HCT116 (cell line): ENCODE measurements around the gene FAM72D. TPM values are rescaled to one million over a fixed set of nuclear protein-coding genes. Genes with fewer than 3 reads are reported as not detected.
A peak's percentile ranks its signal among the peaks of the same experiment; 100 is the strongest.
"Not testable (repeated sequence)": the region's sequence is repeated elsewhere in the genome, so short reads cannot be mapped to it uniquely, and the experiment has no call there.

Source experiments
- ATAC-seq: fragments of 200-7000 bp; cut with Tn5 transposase; 2 replicates; pipeline ENCODE4 v1.9.1; 2020; ENCODE audit warnings: mild to moderate bottlenecking, moderate library complexity
- BruUV-seq: library from RNA; stranded (reverse); fragments of 400-500 nt; replicated peaks from 2 replicates; lab custom pipeline; 2021; lab: Mats Ljungman, UMichigan
- CTCF ChIA-PET: fragments of 300-600 bp; sonication (Branson Sonifier 250); formaldehyde crosslinking; loops from one replicate; lab custom pipeline; 2021; ENCODE audit warnings: antibody characterized with exemption; lab: Charles Lee
- POLR2A ChIA-PET: fragments of 300-600, 350-600 bp; sonication (Branson Sonifier 250); formaldehyde crosslinking; loops from one replicate; lab custom pipeline; 2021; ENCODE audit warnings: antibody characterized with exemption; lab: Charles Lee
- RAD21 ChIA-PET, 2 experiments: fragments of 300-600 bp; sonication (Branson Sonifier 250); formaldehyde crosslinking; loops; one replicate each; lab custom pipeline; 2023; ENCODE audit warnings: low total read pairs in 2 of 2; ENCODE audit not compliant: uncharacterized antibody in 2 of 2, unreplicated experiment in 2 of 2, low non-redundant PET in 1 of 2; lab: Charles Lee
- DNase-seq: peaks from one replicate; pipeline ENCODE4 v3.0.0-alpha.2; 2010; ENCODE audit warnings: low read depth, low spot score
- H2AFZ ChIP-seq: fragments of 200-600 bp; shearing (Covaris generic), sonication (generic); 2 replicates; pipeline ENCODE4 v1.6.1; 2017; ENCODE audit warnings: low read depth, mixed run types, mixed read lengths, antibody characterized with exemption, low read length; ENCODE audit not compliant: poor library complexity, severe bottlenecking
- H3K27ac ChIP-seq: 2 replicates; pipeline ENCODE4 v1.5.1; 2012; ENCODE audit warnings: low read depth, low read length
- H3K27me3 ChIP-seq: fragments of 200-600 bp; sonication (generic); 2 replicates; pipeline ENCODE4 v1.6.1; 2016; ENCODE audit warnings: mixed run types, low read length, mixed read lengths; ENCODE audit not compliant: insufficient read depth
- H3K36me3 ChIP-seq, 2 experiments: fragments of 200-500 bp in 1 of 2; fragments of 200-600 bp in 1 of 2; sonication (Bioruptor generic) in 1 of 2; sonication (generic) in 1 of 2; 2 replicates each; pipeline versions ENCODE4 v1.5.1 to v1.6.1; 2014 to 2016; ENCODE audit warnings: low read length in 2 of 2, inconsistent platforms in 1 of 2, mixed read lengths in 1 of 2, mixed run types in 1 of 2; ENCODE audit not compliant: insufficient read depth in 2 of 2, control insufficient read depth in 1 of 2
- H3K4me1 ChIP-seq, 2 experiments: fragments of 200-600 bp in 1 of 2; sonication (generic) in 1 of 2; 2 replicates each; pipeline versions ENCODE4 v1.5.1 to v1.6.1; 2012 to 2017; ENCODE audit warnings: low read length in 2 of 2, inconsistent platforms in 1 of 2, mild to moderate bottlenecking in 1 of 2, mixed read lengths in 1 of 2, mixed run types in 1 of 2, moderate library complexity in 1 of 2; ENCODE audit not compliant: insufficient read depth in 2 of 2, control insufficient read depth in 1 of 2
- H3K4me2 ChIP-seq: fragments of 200-600 bp; sonication (generic); 2 replicates; pipeline ENCODE4 v1.6.1; 2017; ENCODE audit warnings: mixed run types, low read length, mixed read lengths
- H3K4me3 ChIP-seq, 2 experiments: fragments of 200-600 bp in 1 of 2; sonication (generic) in 1 of 2; replicated peaks in 1 of 2; 2 replicates each; pipeline ENCODE4 v1.5.1; 2011 to 2016; ENCODE audit warnings: low read length in 2 of 2, control low read depth in 1 of 2, low read depth in 1 of 2, mild to moderate bottlenecking in 1 of 2, mixed read lengths in 1 of 2, mixed run types in 1 of 2
- H3K79me2 ChIP-seq: fragments of 200-600 bp; sonication (generic); 2 replicates; pipeline ENCODE4 v1.6.1; 2017; ENCODE audit warnings: mild to moderate bottlenecking, mixed run types, low read length, moderate library complexity, mixed read lengths; ENCODE audit not compliant: insufficient read depth
- H3K9ac ChIP-seq: fragments of 200-600 bp; sonication (generic); 2 replicates; pipeline ENCODE4 v1.6.1; 2016; ENCODE audit warnings: low read length, mixed read lengths
- H3K9me2 ChIP-seq: fragments of 200-600 bp; sonication (generic), shearing (Covaris generic); 2 replicates; pipeline ENCODE4 v1.6.1; 2017; ENCODE audit warnings: mixed run types, mild to moderate bottlenecking, moderate library complexity; ENCODE audit not compliant: insufficient read depth
- H3K9me3 ChIP-seq, 2 experiments: fragments of 200-500 bp in 1 of 2; fragments of 200-600 bp in 1 of 2; sonication (Bioruptor generic) in 1 of 2; sonication (generic) in 1 of 2; 2 replicates each; pipeline ENCODE4 v1.6.1; 2014 to 2017; ENCODE audit warnings: low read length in 2 of 2, mixed read lengths in 2 of 2, inconsistent platforms in 1 of 2, low read depth in 1 of 2, mild to moderate bottlenecking in 1 of 2, mixed run types in 1 of 2, moderate library complexity in 1 of 2; ENCODE audit not compliant: control insufficient read depth in 1 of 2, insufficient read depth in 1 of 2
- H4K20me1 ChIP-seq: fragments of 200-600 bp; sonication (generic), shearing (Covaris generic); 2 replicates; pipeline ENCODE4 v1.6.1; 2017; ENCODE audit warnings: mixed run types, mild to moderate bottlenecking, moderate library complexity; ENCODE audit not compliant: insufficient read depth
- intact Hi-C: fragments of 100-400 bp; cut with micrococcal nuclease; formaldehyde crosslinking; loops from 2 replicates; pipeline ENCODE4 v1.10.0; 2022
- total RNA-seq: library from RNA; stranded (reverse); gene quantifications from one replicate; pipeline ENCODE4 v1.2.1, GENCODE V29; 2021; ENCODE audit not compliant: unreplicated experiment

The FAM72D gene
- total RNA-seq, 1 experiment from 2014 or later = 16.3 TPM

- DNase-seq, intact Hi-C loops, H3K79me2 ChIP-seq, H3K36me3 ChIP-seq, H3K4me2 ChIP-seq, H2AFZ ChIP-seq, H3K9ac ChIP-seq, CTCF ChIA-PET, H4K20me1 ChIP-seq, BruUV-seq, POLR2A ChIA-PET, RAD21 ChIA-PET, H3K4me3 ChIP-seq, H3K4me1 ChIP-seq, H3K27ac ChIP-seq, H3K27me3 ChIP-seq, H3K9me2 ChIP-seq, H3K9me3 ChIP-seq: not testable (repeated sequence)
- peak; percentile 76 for ATAC-seq
Measured at GRCh38 chr1:145144264-145144913, 48.6 kb downstream of the FAM72D start.

GRCh38 chr1:145146308-145146707 lies 50.5 kb downstream of the FAM72D start:
- H3K36me3 ChIP-seq, RAD21 ChIA-PET, DNase-seq, H3K27me3 ChIP-seq, H3K79me2 ChIP-seq, CTCF ChIA-PET, POLR2A ChIA-PET, H3K4me3 ChIP-seq, H2AFZ ChIP-seq, H3K9me2 ChIP-seq, BruUV-seq, H3K4me1 ChIP-seq, H3K4me2 ChIP-seq, H3K9me3 ChIP-seq, H4K20me1 ChIP-seq, H3K27ac ChIP-seq, ATAC-seq, intact Hi-C loops, H3K9ac ChIP-seq: not testable (repeated sequence)

- BruUV-seq, H3K4me3 ChIP-seq, H3K4me1 ChIP-seq, ATAC-seq, intact Hi-C loops, DNase-seq, H3K9me3 ChIP-seq, H3K9ac ChIP-seq, H4K20me1 ChIP-seq, RAD21 ChIA-PET, H2AFZ ChIP-seq, H3K79me2 ChIP-seq, H3K27me3 ChIP-seq, CTCF ChIA-PET, H3K27ac ChIP-seq, H3K9me2 ChIP-seq, POLR2A ChIA-PET, H3K4me2 ChIP-seq, H3K36me3 ChIP-seq: not testable (repeated sequence)
Measured at GRCh38 chr1:145147172-145147571, 51.4 kb downstream of the FAM72D start.

- H4K20me1 ChIP-seq, H3K79me2 ChIP-seq, H3K27ac ChIP-seq, H3K9ac ChIP-seq, H3K4me1 ChIP-seq, intact Hi-C loops, CTCF ChIA-PET, RAD21 ChIA-PET, POLR2A ChIA-PET, H3K9me2 ChIP-seq, BruUV-seq, DNase-seq, H3K9me3 ChIP-seq, H3K4me3 ChIP-seq, H3K36me3 ChIP-seq, H2AFZ ChIP-seq, H3K4me2 ChIP-seq, H3K27me3 ChIP-seq: not testable (repeated sequence)
- peak; percentile 58 for ATAC-seq
Measured at GRCh38 chr1:145155421-145155820, 59.6 kb downstream of the FAM72D start.
